Measurements from ENCODE around the gene CNDP1. TPM values are rescaled to one million over a fixed set of nuclear protein-coding genes. Genes with fewer than 3 reads are reported as not detected.

Gene CNDP1, protein sequence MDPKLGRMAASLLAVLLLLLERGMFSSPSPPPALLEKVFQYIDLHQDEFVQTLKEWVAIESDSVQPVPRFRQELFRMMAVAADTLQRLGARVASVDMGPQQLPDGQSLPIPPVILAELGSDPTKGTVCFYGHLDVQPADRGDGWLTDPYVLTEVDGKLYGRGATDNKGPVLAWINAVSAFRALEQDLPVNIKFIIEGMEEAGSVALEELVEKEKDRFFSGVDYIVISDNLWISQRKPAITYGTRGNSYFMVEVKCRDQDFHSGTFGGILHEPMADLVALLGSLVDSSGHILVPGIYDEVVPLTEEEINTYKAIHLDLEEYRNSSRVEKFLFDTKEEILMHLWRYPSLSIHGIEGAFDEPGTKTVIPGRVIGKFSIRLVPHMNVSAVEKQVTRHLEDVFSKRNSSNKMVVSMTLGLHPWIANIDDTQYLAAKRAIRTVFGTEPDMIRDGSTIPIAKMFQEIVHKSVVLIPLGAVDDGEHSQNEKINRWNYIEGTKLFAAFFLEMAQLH
- total RNA-seq (2022; extraction: Qiagen RNA extraction; ENCODE audit: low read depth): not detected in 5 replicates

DNA sequence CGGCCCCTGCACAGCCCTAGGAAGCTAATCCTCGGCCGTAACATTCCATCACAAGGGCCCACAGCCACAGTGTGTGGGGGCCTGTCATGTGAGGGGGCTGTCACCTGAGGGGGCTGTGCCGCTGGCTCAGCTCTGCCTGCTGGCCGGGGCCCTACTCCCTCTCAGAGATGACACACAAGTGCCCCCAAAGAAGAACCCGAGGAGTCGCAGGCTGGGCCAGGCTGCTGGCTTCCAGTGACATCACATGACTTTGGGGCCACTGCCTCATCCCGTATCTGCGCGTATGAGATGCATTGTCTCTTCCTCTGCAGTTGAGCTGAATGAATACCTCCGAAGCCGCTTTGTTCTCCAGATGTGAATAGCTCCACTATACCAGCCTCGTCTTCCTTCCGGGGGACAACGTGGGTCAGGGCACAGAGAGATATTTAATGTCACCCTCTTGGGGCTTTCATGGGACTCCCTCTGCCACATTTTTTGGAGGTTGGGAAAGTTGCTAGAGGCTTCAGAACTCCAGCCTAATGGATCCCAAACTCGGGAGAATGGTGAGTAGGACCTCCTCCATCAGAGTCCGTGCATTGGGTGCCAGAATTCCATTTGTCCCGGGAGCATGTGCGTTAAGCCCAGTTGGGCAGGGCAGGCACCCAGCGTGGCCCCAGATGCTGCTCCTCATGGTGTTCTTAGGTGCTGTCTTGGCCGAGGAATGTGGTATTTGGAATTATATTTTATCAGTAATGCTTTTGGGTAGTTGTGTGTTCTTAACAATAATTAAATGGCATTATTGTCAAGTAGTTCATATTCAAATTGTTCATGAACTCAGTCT is at the start of gene CNDP1:
Gene CNDP1 (plus strand): TSS at position 351 of the 820 bp plus-strand sequence. CDS start 168 bp downstream, at position 519.

DNA sequence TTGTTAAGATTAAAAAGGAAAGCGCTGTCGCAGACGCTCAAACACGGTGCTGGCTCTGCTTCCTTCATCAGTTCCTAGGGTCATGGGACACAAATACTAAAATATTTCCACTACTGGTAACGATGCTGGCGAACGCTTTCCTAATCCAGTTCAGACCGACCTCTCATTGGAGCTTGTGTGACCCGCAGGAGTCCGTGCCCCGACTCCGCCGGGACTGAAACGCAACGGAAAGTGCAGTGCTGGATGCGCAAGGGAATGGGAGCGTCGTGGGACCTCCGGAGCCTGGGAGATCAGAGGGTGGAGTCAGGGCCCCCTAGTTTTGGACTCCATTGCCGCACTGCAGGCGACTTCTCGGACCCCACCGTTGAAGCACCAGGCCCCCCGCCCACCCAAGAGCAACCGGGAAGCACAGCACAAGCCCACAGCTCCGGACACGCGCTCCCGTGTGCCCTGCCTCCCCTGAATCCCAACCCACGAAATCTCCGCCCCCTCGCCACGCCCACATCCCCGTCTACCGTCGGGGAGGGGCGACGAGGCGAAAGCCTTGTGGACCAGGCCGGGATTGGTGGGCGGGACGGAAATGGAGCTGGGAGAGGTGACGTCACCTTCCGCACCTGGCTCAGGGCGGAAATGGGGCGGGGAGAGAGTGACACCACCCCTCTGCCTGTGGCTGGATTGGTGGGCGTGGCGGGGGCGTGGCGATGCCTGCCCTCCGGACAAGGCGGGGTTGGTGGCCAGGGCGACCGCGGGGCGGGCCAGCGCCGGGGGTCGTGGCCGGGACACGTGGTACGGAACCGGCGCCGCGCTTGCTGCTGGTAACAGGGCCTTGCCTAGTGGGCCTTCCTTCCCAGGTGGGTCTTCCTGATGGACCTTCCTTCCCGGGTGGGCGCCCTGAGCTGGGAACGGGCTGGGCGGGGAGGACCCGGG is 38.5 kb upstream of the CNDP1 start, which contains the start of gene CNDP2:
Gene CNDP2 (plus strand): TSS at position 783 of the 927 bp plus-strand sequence. CDS start 3,611 bp downstream, outside the sequence.

DNA sequence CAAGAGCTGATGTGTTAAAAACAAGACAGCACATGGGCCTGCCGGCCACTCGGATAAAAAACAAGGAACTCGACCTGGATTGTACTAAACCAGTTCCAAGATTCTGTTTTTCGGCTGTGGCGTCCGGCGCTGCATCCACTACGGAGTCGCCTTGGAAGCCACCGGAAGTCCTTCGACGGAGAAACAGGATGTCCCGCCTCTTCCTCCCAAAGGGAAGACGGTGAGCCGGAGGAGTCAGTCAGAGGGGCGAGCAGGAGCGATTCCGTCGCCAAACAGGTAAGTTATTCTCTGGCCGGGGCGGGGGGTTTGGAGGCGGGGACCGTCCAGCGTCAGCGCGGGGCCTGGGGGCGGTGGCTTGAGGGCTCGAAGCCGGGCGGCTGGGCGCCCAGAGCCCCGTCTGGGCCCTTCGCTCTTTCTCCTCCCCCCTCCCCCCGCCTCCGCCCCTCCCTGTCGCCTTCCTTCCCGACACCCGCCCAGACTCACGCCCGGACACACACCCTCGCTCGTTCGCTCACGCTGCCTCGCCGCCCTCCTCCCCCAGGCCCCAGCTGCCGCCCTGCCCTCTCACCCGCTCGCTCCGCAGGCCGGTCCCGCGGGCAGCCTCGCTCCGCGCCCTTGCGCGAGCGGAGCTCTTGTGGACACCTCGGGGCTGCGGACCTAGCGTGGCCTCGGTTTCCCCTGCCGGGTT is 63.5 kb downstream of the CNDP1 start, which contains the start of gene ZNF407:
Gene ZNF407 (plus strand): TSS at position 209 of the 688 bp plus-strand sequence. CDS start 33,150 bp downstream, outside the sequence.

Other genes starting within 250 kb of the CNDP1 start
- 113 to 129 TPM (median 120 TPM) in 5 replicates for gene CYB5A, start 242.5 kb upstream of the CNDP1 start, total RNA-seq (2022; extraction: Qiagen RNA extraction; ENCODE audit: low read depth)
- not detected in 5 replicates for gene C18orf63, start 218.7 kb upstream of the CNDP1 start, total RNA-seq (2022; extraction: Qiagen RNA extraction; ENCODE audit: low read depth)
- not detected in 5 replicates for gene DIPK1C, start 77.2 kb upstream of the CNDP1 start, total RNA-seq (2022; extraction: Qiagen RNA extraction; ENCODE audit: low read depth)
- gene CNDP2, start 38.1 kb upstream of the CNDP1 start, total RNA-seq (2022; extraction: Qiagen RNA extraction; ENCODE audit: low read depth): 73.5 to 99.2 TPM (median 77.0 TPM) in 5 replicates
- gene ZNF407, start 63.4 kb downstream of the CNDP1 start, total RNA-seq (2022; extraction: Qiagen RNA extraction; ENCODE audit: low read depth): 2.4 to 3.0 TPM (median 2.6 TPM) in 5 replicates

All from A549 treated with CpdA at 1 μM for 4 hours (cell line).